ENCODE data around the gene PIGX. TPM values are rescaled to one million over a fixed set of nuclear protein-coding genes. Genes with fewer than 3 reads are reported as not detected.

The PIGX gene
- total RNA-seq, 6 experiments from 2014 or later = 6.4 to 17.0 (median 7.2) TPM

- Histone ChIP-seq H3K4me3 (no peak overlapping the region), H3K4me1 (no peaks in the 10 kb centered on the region), H3K36me3 (no peaks in the 10 kb centered on the region), H3K9me3 (no peaks in the 10 kb centered on the region), H3K27ac (no peak overlapping the region), H3K27me3 (no peaks in the 10 kb centered on the region)
- DNase-seq = no peak
- ATAC-seq = no peak
- WGBS (ENCODE audit: insufficient coverage, low coverage, low lambda C conversion rate, missing lambda C conversion rate) = 80% methylated on average over 2 of the region's 5 CpGs
- intact Hi-C loops (cut with DNase I) = no loop called here
- no peak for TF ChIP-seq CTCF (IDR thresholded peaks at IDR 0.05)
- TF ChIP-seq POLR2A (IDR thresholded peaks at IDR 0.05) = no peak
Observed at GRCh38 chr3:196695849-196696226, 16.3 kb upstream of the PIGX start.

GRCh38 chr3:196697270-196697669 is 14.9 kb upstream of the PIGX start:
- intact Hi-C loops (cut with DNase I) = no loop called here
- Histone ChIP-seq H3K4me1 (no peaks in the 10 kb centered on the region), H3K9me3 (no peaks in the 10 kb centered on the region), H3K27me3 (no peaks in the 10 kb centered on the region), H3K27ac (no peak overlapping the region), H3K36me3 (no peaks in the 10 kb centered on the region), H3K4me3 (no peak overlapping the region)
- ATAC-seq (no peak), DNase-seq (no peak)
- TF ChIP-seq POLR2A (IDR thresholded peaks at IDR 0.05) = no peak
- 76% methylated on average over 4 of the region's 5 CpGs for WGBS (ENCODE audit: insufficient coverage, low coverage, low lambda C conversion rate, missing lambda C conversion rate)

- DNase-seq (no peak), ATAC-seq (no peak)
- WGBS (ENCODE audit: insufficient coverage, low coverage, low lambda C conversion rate, missing lambda C conversion rate) = 82% methylated on average over 6 of the region's 7 CpGs
- H3K36me3 ChIP-seq = no peaks in the 10 kb centered on the region
- no peak overlapping the region for H3K4me3 ChIP-seq
- no peaks in the 10 kb centered on the region for H3K27me3 ChIP-seq
- intact Hi-C loops (cut with DNase I) = no loop called here
- H3K4me1 ChIP-seq = no peaks in the 10 kb centered on the region
- no peaks in the 10 kb centered on the region for H3K9me3 ChIP-seq
- TF ChIP-seq POLR2A (IDR thresholded peaks at IDR 0.05) = no peak
- TF ChIP-seq CTCF (IDR thresholded peaks at IDR 0.05) = no peak
- no peak overlapping the region for H3K27ac ChIP-seq
Observed at GRCh38 chr3:196699749-196700148, 12.4 kb upstream of the PIGX start.

- intact Hi-C loops (cut with DNase I) = no loop called here
- 43% methylated on average over 4 of the region's 4 CpGs for WGBS (ENCODE audit: insufficient coverage, low coverage, low lambda C conversion rate, missing lambda C conversion rate)
- Histone ChIP-seq H3K36me3 (no peaks in the 10 kb centered on the region), H3K27ac (no peak overlapping the region), H3K9me3 (no peaks in the 10 kb centered on the region), H3K4me3 (no peak overlapping the region), H3K27me3 (no peaks in the 10 kb centered on the region), H3K4me1 (no peaks in the 10 kb centered on the region)
- DNase-seq (no peak), ATAC-seq (no peak)
- TF ChIP-seq POLR2A (IDR thresholded peaks at IDR 0.05) = no peak
- TF ChIP-seq CTCF (IDR thresholded peaks at IDR 0.05) = no peak
Observed at GRCh38 chr3:196700801-196701200, 11.4 kb upstream of the PIGX start.

GRCh38 chr3:196706327-196706726 is 5.8 kb upstream of the PIGX start:
- Histone ChIP-seq H3K4me1 (peaks cover 0 to 3% (median 0%) of the 10 kb centered on the region in 4 donors), H3K4me3 (no peak overlapping the region), H3K27ac (no peak overlapping the region), H3K9me3 (no peaks in the 10 kb centered on the region), H3K36me3 (no peaks in the 10 kb centered on the region), H3K27me3 (no peaks in the 10 kb centered on the region)
- intact Hi-C loops (cut with DNase I) = no loop called here
- TF ChIP-seq CTCF (IDR thresholded peaks at IDR 0.05) (no peak), POLR2A (IDR thresholded peaks at IDR 0.05) (no peak)
- DNase-seq = no peak
- no peak for ATAC-seq
- WGBS (ENCODE audit: insufficient coverage, low coverage, low lambda C conversion rate, missing lambda C conversion rate) = 62% methylated on average over 5 of the region's 5 CpGs

Measured in right lobe of liver (tissue), 6 donors.